Spleen (tissue), 7 donors: ENCODE data around the gene SMC6.

ENCODE experiments used
- POLR2A ChIP-seq, 3 donors: fragments of 450-650 bp; IDR thresholded peaks; one replicate each; pipeline ENCODE4 v1.5.1; 2017; ENCODE audit warnings: antibody characterized with exemption in 3 of 3, mild to moderate bottlenecking in 1 of 3
- POLR2AphosphoS5 ChIP-seq, 3 donors: sonication (generic); formaldehyde crosslinking; IDR thresholded peaks; one replicate each; pipeline ENCODE4 v1.5.1; 2017; ENCODE audit warnings: antibody characterized with exemption in 3 of 3
- TF ChIP-seq, protein P1 (sequence below), 11 experiments: fragments of 200-600 bp in 7 of 11; fragments of 450-650 bp in 4 of 11; sonication (generic) in 4 of 11; IDR thresholded peaks in 8 of 11; conservative IDR thresholded peaks in 3 of 11; 1 replicate in 7 of 11; 2 replicates in 4 of 11; pipeline versions ENCODE4 v1.4.0 to v1.8.0; 2016 to 2021; ENCODE audit warnings: antibody characterized with exemption in 11 of 11, inconsistent platforms in 4 of 11, mild to moderate bottlenecking in 1 of 11
- donor health status: DM: no; HTN: no; CAD: no; lungs with moderate emphysema.
- donor health status: DM: no; HTN: no; CAD: no.
- donor health status: DM: no; HTN: no; CAD: no.

DNA sequence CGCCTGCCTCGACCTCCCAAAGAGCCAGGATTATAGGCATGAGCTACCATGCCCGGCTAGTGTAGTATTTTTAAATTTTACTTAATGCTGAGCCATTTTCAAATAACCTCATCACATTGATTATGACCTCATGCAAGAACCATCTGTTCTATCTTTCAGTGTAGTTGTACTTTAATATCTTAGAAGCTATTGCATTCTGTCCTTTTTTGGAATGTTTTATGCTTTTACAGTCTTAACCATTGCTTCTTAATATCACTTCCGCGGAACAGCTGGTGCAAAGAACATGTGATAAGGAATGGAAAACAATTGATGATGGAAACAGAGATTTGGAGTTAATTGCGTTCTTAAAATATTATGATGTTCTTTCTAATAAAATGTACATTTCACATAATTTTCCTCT, 3.1 kb upstream of the SMC6 start:
- TF ChIP-seq, protein P1, sequence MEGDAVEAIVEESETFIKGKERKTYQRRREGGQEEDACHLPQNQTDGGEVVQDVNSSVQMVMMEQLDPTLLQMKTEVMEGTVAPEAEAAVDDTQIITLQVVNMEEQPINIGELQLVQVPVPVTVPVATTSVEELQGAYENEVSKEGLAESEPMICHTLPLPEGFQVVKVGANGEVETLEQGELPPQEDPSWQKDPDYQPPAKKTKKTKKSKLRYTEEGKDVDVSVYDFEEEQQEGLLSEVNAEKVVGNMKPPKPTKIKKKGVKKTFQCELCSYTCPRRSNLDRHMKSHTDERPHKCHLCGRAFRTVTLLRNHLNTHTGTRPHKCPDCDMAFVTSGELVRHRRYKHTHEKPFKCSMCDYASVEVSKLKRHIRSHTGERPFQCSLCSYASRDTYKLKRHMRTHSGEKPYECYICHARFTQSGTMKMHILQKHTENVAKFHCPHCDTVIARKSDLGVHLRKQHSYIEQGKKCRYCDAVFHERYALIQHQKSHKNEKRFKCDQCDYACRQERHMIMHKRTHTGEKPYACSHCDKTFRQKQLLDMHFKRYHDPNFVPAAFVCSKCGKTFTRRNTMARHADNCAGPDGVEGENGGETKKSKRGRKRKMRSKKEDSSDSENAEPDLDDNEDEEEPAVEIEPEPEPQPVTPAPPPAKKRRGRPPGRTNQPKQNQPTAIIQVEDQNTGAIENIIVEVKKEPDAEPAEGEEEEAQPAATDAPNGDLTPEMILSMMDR (IDR thresholded peaks at IDR 0.05 in 8 of 11, conservative IDR thresholded peaks at IDR 0.05 in 3 of 11), result no peak
- TF ChIP-seq POLR2AphosphoS5 (IDR thresholded peaks at IDR 0.05), result no peak
- no peak for TF ChIP-seq POLR2A (IDR thresholded peaks at IDR 0.05)
